22Rv1 (cell line): ENCODE measurements around the gene FBXL16.

Experiments
- H3K27ac ChIP-seq: fragments of 450-650 bp; 2 replicates; pipeline ENCODE4 v1.5.1; 2017
- ZFX ChIP-seq: fragments of 450-650 bp; IDR thresholded peaks from 2 replicates; pipeline ENCODE4 v1.6.1; 2017; ENCODE audit warnings: antibody characterized with exemption, borderline replicate concordance
- TF ChIP-seq, protein P1 (sequence below): fragments of 450-650 bp; IDR thresholded peaks from 2 replicates; pipeline ENCODE4 v1.5.1; 2017; ENCODE audit warnings: mild to moderate bottlenecking

The FBXL16 gene

DNA sequence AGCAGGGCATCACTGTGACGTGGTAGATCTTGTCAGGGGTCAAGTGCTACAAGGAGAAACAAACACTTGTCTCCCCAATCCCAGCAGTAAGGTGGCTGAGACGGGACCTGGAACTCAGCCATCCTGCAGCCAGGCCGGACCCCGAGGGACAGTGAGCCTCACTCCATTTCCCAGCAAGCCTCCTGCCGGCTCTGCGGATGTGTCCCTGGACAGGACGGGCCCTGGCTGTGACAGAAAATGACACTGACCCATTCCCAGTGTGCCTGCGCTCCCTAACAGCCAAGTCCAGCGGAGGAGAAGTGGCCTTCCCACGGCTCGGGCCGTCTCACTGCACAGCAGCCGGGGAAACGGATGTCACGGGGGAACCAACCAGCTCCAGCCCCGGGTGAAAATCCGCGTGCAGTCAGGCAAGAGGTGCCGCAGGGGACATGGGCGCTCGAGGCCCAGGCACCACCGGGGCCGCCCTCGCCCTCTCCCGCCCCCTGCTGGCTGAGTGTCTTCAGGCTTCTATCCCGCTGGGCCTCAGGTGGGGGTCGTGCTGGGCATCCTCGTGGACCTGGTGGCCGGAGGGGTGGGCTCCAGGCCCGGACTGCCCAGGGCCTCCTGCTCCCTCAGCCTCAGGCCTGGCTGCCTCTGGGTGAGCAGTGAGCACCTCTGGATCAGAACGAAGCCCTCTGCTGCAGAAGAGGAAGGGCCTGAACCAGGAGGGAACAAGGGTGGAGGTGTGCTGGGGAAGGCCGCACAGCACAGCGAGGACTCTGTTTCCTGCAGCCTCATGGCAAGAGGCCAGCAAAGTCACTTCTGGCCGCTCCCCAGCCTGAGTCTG, 28.0 kb upstream of the FBXL16 start:
- no peak for TF ChIP-seq ZFX
- TF ChIP-seq, protein P1, sequence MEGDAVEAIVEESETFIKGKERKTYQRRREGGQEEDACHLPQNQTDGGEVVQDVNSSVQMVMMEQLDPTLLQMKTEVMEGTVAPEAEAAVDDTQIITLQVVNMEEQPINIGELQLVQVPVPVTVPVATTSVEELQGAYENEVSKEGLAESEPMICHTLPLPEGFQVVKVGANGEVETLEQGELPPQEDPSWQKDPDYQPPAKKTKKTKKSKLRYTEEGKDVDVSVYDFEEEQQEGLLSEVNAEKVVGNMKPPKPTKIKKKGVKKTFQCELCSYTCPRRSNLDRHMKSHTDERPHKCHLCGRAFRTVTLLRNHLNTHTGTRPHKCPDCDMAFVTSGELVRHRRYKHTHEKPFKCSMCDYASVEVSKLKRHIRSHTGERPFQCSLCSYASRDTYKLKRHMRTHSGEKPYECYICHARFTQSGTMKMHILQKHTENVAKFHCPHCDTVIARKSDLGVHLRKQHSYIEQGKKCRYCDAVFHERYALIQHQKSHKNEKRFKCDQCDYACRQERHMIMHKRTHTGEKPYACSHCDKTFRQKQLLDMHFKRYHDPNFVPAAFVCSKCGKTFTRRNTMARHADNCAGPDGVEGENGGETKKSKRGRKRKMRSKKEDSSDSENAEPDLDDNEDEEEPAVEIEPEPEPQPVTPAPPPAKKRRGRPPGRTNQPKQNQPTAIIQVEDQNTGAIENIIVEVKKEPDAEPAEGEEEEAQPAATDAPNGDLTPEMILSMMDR = peak; percentile 80
- H3K27ac ChIP-seq = no peak overlapping the region

DNA sequence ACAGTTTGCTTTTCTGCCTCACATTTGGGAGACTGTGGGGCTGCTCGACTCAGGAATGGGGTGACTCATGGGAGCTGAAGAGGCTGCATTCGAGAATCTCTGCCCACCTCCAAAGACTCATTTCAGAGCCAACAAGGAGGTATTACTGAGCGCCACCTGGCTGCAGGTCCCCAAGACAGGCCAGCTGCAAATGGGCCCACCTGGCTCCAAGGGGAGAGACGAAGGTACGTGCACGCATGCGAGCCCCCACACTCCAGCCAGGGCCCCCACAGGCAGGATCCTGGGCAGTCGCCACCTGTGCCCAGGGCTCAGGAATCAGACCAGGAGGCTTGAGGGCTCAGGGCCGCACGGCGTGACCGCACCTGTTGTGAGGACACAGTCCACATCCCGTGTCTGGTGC, 27.3 kb upstream of the FBXL16 start:
- TF ChIP-seq, protein P1 = no peak
- no peak for TF ChIP-seq ZFX
- H3K27ac ChIP-seq = no peak overlapping the region

DNA sequence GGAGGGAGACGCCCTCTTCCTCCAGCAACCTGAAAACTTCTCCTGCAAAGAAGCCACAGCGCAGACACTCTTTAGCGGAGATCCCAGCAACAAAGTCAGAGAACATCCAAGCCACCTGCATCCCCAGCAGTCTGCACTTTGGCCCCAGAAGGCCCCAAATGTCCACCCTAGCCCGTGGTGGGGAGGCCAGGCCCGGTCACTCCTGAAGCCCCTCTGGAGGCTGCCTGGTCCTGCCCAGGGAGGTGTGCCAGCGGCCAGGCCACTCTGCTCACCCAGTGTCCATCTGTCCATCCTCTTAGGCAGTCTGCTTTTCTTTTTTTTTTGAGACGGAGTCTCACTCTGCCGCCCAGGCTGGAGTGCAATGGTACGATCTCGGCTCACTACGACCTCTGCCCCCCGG, 26.7 kb upstream of the FBXL16 start:
- peak overlapping the region; percentile 99 for H3K27ac ChIP-seq
- TF ChIP-seq, protein P1 = no peak
- no peak for TF ChIP-seq ZFX

DNA sequence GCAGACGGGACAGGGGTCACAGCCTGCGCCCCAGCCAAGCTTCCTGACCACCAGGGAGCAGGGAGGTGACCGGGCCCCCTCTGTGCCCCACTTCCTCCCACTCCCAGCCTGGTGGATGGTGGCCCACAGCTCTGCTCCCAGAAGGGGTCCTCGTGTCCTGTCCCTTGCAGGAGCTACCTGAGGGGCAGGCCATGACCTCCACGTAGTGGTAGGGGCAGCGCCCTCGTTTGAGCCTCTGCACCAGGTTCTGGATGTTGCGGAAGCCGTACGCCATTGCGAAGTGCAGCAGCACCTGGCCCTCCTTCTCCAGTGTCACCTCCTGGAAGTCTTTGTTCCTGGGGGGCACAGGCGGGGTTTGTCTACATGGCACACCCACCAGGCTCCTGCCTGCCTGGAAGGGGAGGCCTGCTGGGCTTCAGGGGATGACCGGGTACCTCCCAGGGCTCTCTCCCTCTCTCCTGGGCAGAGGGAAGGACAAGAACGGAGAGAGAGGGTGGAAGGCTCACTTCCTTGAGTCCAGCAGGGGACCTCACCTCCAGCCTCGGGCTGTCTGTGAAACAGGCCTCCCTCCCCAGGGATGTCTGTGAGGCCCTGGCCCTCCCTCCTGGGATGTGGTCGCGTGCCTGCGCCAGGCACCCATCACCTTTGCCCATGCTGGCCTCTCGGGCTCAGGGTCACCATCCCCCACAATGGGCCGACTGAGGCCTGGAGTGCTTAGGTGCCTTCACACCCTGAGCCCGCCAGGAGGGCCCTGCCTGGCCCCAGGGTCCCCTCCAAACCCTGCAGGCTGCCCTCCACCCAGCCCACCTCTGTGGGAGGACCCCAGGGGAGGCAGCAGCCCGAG, 25.3 kb upstream of the FBXL16 start:
- TF ChIP-seq, protein P1 = no peak
- no peak for TF ChIP-seq ZFX
- peak overlapping the region; percentile 99 for H3K27ac ChIP-seq

DNA sequence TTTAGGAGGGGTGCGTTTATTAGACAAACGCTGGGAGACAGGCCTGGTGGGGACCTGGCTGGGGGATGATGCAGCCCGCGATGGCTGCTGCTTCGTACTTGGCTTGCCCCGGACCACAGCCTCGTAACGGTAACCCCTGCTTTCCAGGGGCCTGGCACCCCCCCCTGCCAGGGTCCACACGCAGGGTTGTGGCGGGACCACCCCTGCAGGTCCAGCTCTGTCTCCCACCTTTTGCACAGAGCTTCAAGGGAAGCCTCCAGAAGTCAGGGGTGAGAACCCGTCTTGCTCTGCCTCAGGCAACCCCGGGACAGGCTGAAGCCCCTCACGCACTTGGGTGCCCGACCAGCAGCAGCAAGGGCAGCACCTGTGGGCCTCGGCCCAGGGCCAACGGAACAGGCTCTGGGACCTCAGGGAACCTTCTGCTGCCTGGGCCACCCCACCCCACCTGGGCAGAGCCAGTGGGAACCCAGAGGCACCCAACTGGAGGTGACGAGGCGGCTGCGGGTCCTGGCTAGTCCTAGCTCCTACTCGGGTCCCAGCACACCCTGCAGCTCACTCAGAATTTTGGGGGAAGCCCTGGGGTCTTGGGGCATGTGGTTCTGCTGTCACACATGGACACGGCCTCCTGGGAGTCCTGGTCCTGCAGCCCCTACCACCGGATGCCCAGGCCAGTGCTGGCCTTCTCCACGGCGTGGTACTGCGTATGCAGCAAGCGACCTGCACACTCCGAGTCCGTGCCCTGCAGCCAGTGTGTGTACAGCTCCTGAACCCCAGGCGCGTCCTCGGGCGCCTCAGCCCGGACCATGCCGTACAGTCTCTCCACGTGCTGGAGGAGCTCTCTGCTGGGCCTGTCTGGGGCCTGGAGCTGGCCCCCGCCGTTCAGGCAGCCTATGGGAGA, 24.4 kb upstream of the FBXL16 start:
- TF ChIP-seq ZFX = no peak
- TF ChIP-seq, protein P1 = no peak
- H3K27ac ChIP-seq = peak overlapping the region; percentile 99

DNA sequence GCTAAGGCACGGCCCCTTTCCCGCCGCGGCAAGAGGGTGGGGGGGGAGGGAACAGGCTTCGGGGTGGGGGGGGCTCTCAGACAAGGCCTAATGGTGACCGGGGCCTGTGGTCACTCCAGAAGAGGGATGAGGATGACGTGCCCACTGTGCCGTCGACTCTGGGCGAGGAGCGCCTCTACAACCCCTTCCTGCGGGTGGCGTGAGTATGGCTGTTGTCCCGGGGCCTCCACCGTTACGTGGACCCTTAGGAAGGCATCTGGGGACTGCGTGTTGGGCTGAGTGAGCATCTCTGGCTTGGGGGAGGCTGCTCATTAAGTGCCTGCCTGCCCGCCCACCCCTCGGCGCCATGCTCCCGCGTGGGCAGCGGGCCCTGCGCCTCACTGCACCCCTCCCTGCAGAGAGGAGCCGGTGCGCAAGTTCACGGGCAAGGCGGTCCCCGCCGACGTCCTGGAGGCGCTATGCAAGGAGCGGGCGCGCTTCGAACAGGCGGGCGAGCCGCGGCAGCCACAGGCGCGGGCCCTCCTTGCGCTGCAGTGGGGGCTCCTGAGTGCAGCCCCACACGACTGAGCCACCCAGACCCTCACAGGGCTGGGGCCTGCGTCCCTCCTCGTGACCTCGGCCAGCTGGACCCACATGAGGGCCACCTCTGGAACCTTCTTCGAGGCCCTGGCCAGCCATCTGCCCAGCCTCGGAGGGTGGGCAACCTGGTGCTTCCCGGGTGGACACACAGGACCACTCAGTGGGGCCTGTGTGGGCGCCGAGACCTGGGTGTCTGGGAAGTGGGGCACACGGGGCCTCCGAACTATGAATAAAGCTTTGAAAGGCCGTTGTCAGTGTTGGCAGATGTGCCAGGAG, 23.5 kb upstream of the FBXL16 start:
- peak overlapping the region; percentile 99 for H3K27ac ChIP-seq
- no peak for TF ChIP-seq ZFX
- TF ChIP-seq, protein P1 = no peak
